B cell (primary cell): ENCODE results near the gene SSBP3. TPM values are rescaled to one million over a fixed set of nuclear protein-coding genes. Genes with fewer than 3 reads are reported as not detected.

Source experiments
- ATAC-seq: fragments of 200-7000 bp; cut with Tn5 transposase; one replicate; pipeline ENCODE4 v1.10.0; 2021; ENCODE audit warnings: low read depth, mild to moderate bottlenecking, moderate number of reproducible peaks, moderate library complexity
- CTCF ChIA-PET: fragments of 350-600 bp; sonication (Branson Sonifier 250); formaldehyde crosslinking; loops from one replicate; lab custom pipeline; 2021; ENCODE audit warnings: antibody characterized with exemption, inconsistent platforms; lab: Charles Lee
- POLR2A ChIA-PET: fragments of 350-600 bp; sonication (Branson Sonifier 250); formaldehyde crosslinking; loops from one replicate; lab custom pipeline; 2021; ENCODE audit warnings: antibody characterized with exemption; lab: Charles Lee
- DNase-seq: peaks from one replicate; pipeline ENCODE4 v3.0.0; 2013
- H2AFZ ChIP-seq: 2 replicates; pipeline ENCODE4 v1.6.1; 2012; ENCODE audit warnings: mild to moderate bottlenecking, low read depth, low read length; ENCODE audit not compliant: insufficient read depth, poor library complexity, severe bottlenecking
- H3K27ac ChIP-seq, 2 donors: 1 replicate in 1 of 2; 2 replicates in 1 of 2; pipeline ENCODE4 v1.5.1; 2012 to 2013; ENCODE audit warnings: low read length in 2 of 2, mild to moderate bottlenecking in 2 of 2, moderate library complexity in 1 of 2
- H3K27me3 ChIP-seq, 4 experiments: fragments of 200-600 bp in 1 of 4; sonication (generic) in 1 of 4; replicated peaks in 1 of 4; 1 replicate in 2 of 4; 2 replicates in 2 of 4; pipeline versions ENCODE4 v1.6.1 to v1.7.0; 2013 to 2016; ENCODE audit warnings: low read length in 3 of 4, mild to moderate bottlenecking in 2 of 4, mixed read lengths in 1 of 4, moderate library complexity in 1 of 4; ENCODE audit not compliant: insufficient read depth in 4 of 4, control insufficient read depth in 3 of 4; ENCODE audit errors: control extremely low read depth in 1 of 4
- H3K36me3 ChIP-seq, 2 experiments: replicated peaks in 1 of 2; 1 replicate in 1 of 2; 2 replicates in 1 of 2; pipeline versions ENCODE4 v1.6.1 to v1.7.1; 2013; ENCODE audit warnings: low read length in 1 of 2; ENCODE audit not compliant: insufficient read depth in 2 of 2, control insufficient read depth in 1 of 2; ENCODE audit errors: control extremely low read depth in 1 of 2, extremely low read depth in 1 of 2
- H3K4me1 ChIP-seq, 2 donors: fragments of 200-600 bp in 1 of 2; sonication (generic) in 1 of 2; 1 replicate in 1 of 2; 2 replicates in 1 of 2; pipeline versions ENCODE4 v1.5.1 to v1.6.1; 2013 to 2017; ENCODE audit warnings: low read length in 2 of 2; ENCODE audit not compliant: control insufficient read depth in 2 of 2, insufficient read depth in 2 of 2
- H3K4me2 ChIP-seq: replicated peaks from 2 replicates; pipeline ENCODE3; 2012; ENCODE audit warnings: mild to moderate bottlenecking, low read depth, low read length; ENCODE audit not compliant: poor library complexity, severe bottlenecking
- H3K4me3 ChIP-seq, 5 experiments: fragments of 200-600 bp in 1 of 5; sonication (generic) in 1 of 5; 1 replicate in 3 of 5; 2 replicates in 2 of 5; pipeline versions ENCODE4 v1.5.1 to v1.7.0; 2011 to 2016; ENCODE audit warnings: low read length in 4 of 5, mild to moderate bottlenecking in 4 of 5, low read depth in 2 of 5, control low read depth in 1 of 5, moderate library complexity in 1 of 5; ENCODE audit not compliant: insufficient read depth in 1 of 5; ENCODE audit errors: control extremely low read depth in 1 of 5, extremely low read depth in 1 of 5
- H3K79me2 ChIP-seq: fragments of 200-600 bp; sonication (generic); one replicate; pipeline ENCODE4 v1.6.0; 2016; ENCODE audit warnings: low read length; ENCODE audit not compliant: control insufficient read depth, insufficient read depth
- H3K9ac ChIP-seq: fragments of 200-600 bp; sonication (generic); 2 replicates; pipeline ENCODE4 v1.6.1; 2017; ENCODE audit warnings: mild to moderate bottlenecking, low read length, moderate library complexity
- H3K9me3 ChIP-seq, 3 donors: one replicate each; pipeline versions ENCODE4 v1.6.1 to v1.7.1; 2013; ENCODE audit warnings: low read length in 2 of 3; ENCODE audit not compliant: control insufficient read depth in 2 of 3, insufficient read depth in 1 of 3; ENCODE audit errors: control extremely low read depth in 1 of 3
- H4K20me1 ChIP-seq: 2 replicates; pipeline ENCODE4 v1.6.0; 2012; ENCODE audit warnings: mild to moderate bottlenecking, low read length; ENCODE audit not compliant: insufficient read depth, control insufficient read depth, poor library complexity, severe bottlenecking
- H3K27ac Mint-ChIP-seq: one replicate; pipeline ENCODE4 v1.8.0; 2021; ENCODE audit warnings: mixed read lengths
- H3K27me3 Mint-ChIP-seq: one replicate; pipeline ENCODE4 v1.8.0; 2021; ENCODE audit warnings: mixed read lengths
- H3K4me1 Mint-ChIP-seq: one replicate; pipeline ENCODE4 v1.8.0; 2021; ENCODE audit warnings: mixed read lengths
- H3K4me3 Mint-ChIP-seq: one replicate; pipeline ENCODE4 v1.8.0; 2021; ENCODE audit warnings: mixed read lengths
- H3K9me3 Mint-ChIP-seq: one replicate; pipeline ENCODE4 v1.8.0; 2022; ENCODE audit warnings: mixed read lengths; ENCODE audit not compliant: insufficient read depth
- CTCF ChIP-seq: fragments of 200-600 bp; IDR thresholded peaks from one replicate; pipeline ENCODE4 v1.8.0; 2022; ENCODE audit warnings: antibody characterized with exemption, mild to moderate bottlenecking
- EZH2 ChIP-seq: IDR thresholded peaks from 2 replicates; pipeline ENCODE4 v1.6.1; 2012; ENCODE audit warnings: borderline replicate concordance, low read depth, mild to moderate bottlenecking, moderate library complexity, low read length; ENCODE audit not compliant: insufficient read depth, poor library complexity, severe bottlenecking
- WGBS: methylation state at CpG from one replicate; pipeline ENCODE4 v1.1.5; 2013; ENCODE audit warnings: missing lambda C conversion rate; ENCODE audit not compliant: insufficient coverage; 5-methylcytosine and 5-hydroxymethylcytosine counted together
- intact Hi-C: fragments of 100-400 bp; cut with micrococcal nuclease; formaldehyde crosslinking; loops from one replicate; pipeline ENCODE4 v1.10.0; 2022
- polyA plus RNA-seq: library from polyadenylated mRNA; depleted of rRNA; stranded (reverse); fragments of >200 nt; gene quantifications from 2 replicates; pipeline ENCODE4 v1.2.3, GENCODE V29; 2012
- total RNA-seq, 2 donors: library from RNA; stranded (reverse); fragments of 120-200 nt in 1 of 2; gene quantifications; 1 replicate in 1 of 2; 2 replicates in 1 of 2; pipeline versions ENCODE4 v1.2.3 to v1.2.4, GENCODE V29; 2013 to 2022

Gene SSBP3
- total and polyA plus RNA-seq, 2 donors (not counting 1 experiment from before 2014, with no cell fraction given) = 16.9 to 30.7 TPM

- ATAC-seq (no peak), DNase-seq (no peak)
- Histone ChIP-seq H3K79me2 (no peaks in the 10 kb centered on the region), H3K4me1 (no peaks in the 10 kb centered on the region), H3K27me3 (no peaks in the 10 kb centered on the region), H3K9ac (no peak overlapping the region), H3K4me2 (no peak overlapping the region), H2AFZ (no peak overlapping the region), H3K4me3 (no peak overlapping the region), H3K9me3 (no peaks in the 10 kb centered on the region), H4K20me1 (no peaks in the 10 kb centered on the region), H3K27ac (no peak overlapping the region), H3K36me3 (no peaks in the 10 kb centered on the region)
- H3K4me3 Mint-ChIP-seq = no peak overlapping the region
- TF ChIP-seq EZH2 (no peak), CTCF (no peak)
- WGBS = 95% methylated on average over 6 of the region's 13 CpGs
- H3K27ac Mint-ChIP-seq = no peak overlapping the region
- H3K27me3 Mint-ChIP-seq = no peaks in the 10 kb centered on the region
- ChIA-PET POLR2A (no interaction called here), CTCF (no interaction called here)
- intact Hi-C loops = no loop called here
- no peaks in the 10 kb centered on the region for H3K4me1 Mint-ChIP-seq
- no peaks in the 10 kb centered on the region for H3K9me3 Mint-ChIP-seq
Measured at GRCh38 chr1:54256522-54257345, 149.5 kb downstream of the SSBP3 start.

- intact Hi-C loops = no loop called here
- Histone ChIP-seq H3K27me3 (no peaks in the 10 kb centered on the region), H3K36me3 (peaks cover 0 to 4% of the 10 kb centered on the region in 2 experiments), H3K9me3 (no peaks in the 10 kb centered on the region), H3K27ac (no peak overlapping the region), H2AFZ (no peak overlapping the region), H4K20me1 (no peaks in the 10 kb centered on the region), H3K9ac (no peak overlapping the region), H3K4me2 (no peak overlapping the region), H3K79me2 (no peaks in the 10 kb centered on the region), H3K4me3 (no peak overlapping the region), H3K4me1 (no peaks in the 10 kb centered on the region)
- DNase-seq (no peak), ATAC-seq (no peak)
- CTCF ChIA-PET = no interaction called here
- POLR2A ChIA-PET = no interaction called here
- TF ChIP-seq CTCF = no peak
- no peak for TF ChIP-seq EZH2
- 100% methylated on average over 1 of the region's 9 CpGs for WGBS
- Mint-ChIP-seq H3K27ac (no peak overlapping the region), H3K9me3 (no peaks in the 10 kb centered on the region), H3K27me3 (no peaks in the 10 kb centered on the region), H3K4me3 (no peak overlapping the region), H3K4me1 (no peaks in the 10 kb centered on the region)
Measured at GRCh38 chr1:54255026-54255702, 151.0 kb downstream of the SSBP3 start.
